Measurements from ENCODE around the gene TMEM11.
A peak's percentile ranks its signal among the peaks of the same experiment; 100 is the strongest.

GRCh38 chr17:21214015-21214776 lies at the start of gene TMEM11:
- peak; percentile 67 for TF ChIP-seq POLR2A (IDR thresholded peaks at IDR 0.05; ENCODE audit: low read depth, low read length)
- no peak for TF ChIP-seq BHLHE40 (IDR thresholded peaks at IDR 0.05; ENCODE audit: low read depth, low read length)
- no peak for TF ChIP-seq RFX5 (IDR thresholded peaks at IDR 0.05; ENCODE audit: low read depth, low read length)
- TF ChIP-seq, protein P1, sequence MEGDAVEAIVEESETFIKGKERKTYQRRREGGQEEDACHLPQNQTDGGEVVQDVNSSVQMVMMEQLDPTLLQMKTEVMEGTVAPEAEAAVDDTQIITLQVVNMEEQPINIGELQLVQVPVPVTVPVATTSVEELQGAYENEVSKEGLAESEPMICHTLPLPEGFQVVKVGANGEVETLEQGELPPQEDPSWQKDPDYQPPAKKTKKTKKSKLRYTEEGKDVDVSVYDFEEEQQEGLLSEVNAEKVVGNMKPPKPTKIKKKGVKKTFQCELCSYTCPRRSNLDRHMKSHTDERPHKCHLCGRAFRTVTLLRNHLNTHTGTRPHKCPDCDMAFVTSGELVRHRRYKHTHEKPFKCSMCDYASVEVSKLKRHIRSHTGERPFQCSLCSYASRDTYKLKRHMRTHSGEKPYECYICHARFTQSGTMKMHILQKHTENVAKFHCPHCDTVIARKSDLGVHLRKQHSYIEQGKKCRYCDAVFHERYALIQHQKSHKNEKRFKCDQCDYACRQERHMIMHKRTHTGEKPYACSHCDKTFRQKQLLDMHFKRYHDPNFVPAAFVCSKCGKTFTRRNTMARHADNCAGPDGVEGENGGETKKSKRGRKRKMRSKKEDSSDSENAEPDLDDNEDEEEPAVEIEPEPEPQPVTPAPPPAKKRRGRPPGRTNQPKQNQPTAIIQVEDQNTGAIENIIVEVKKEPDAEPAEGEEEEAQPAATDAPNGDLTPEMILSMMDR (conservative IDR thresholded peaks at IDR 0.05; ENCODE audit: low read depth, low read length): peak; percentile 24; the same call in 1 of the 2 replicates

Data from IMR-90 (cell line).